Activated B cell treated with CpG ODN at 0.5 μM for 24 hours (primary cell): Measurements from ENCODE around the gene RCOR3. TPM values are rescaled to one million over a fixed set of nuclear protein-coding genes. Genes with fewer than 3 reads are reported as not detected.

Source experiments
- ATAC-seq: fragments of 200-7000 bp; cut with Tn5 transposase; one replicate; pipeline ENCODE4 v1.10.0; 2021; ENCODE audit warnings: low read depth, mild to moderate bottlenecking, moderate library complexity
- CTCF ChIA-PET: fragments of 350-600 bp; sonication (Branson Sonifier 250); formaldehyde crosslinking; loops from one replicate; lab custom pipeline; 2021; ENCODE audit warnings: antibody characterized with exemption; lab: Charles Lee
- POLR2A ChIA-PET: fragments of 350-600 bp; sonication (Branson Sonifier 250); formaldehyde crosslinking; loops from one replicate; lab custom pipeline; 2021; ENCODE audit warnings: antibody characterized with exemption; lab: Charles Lee
- DNase-seq: peaks from one replicate; pipeline ENCODE4 v3.0.0; 2022
- H3K27ac Mint-ChIP-seq: one replicate; pipeline ENCODE4 v1.8.0; 2020; ENCODE audit warnings: mixed read lengths
- H3K27me3 Mint-ChIP-seq: one replicate; pipeline ENCODE4 v1.8.0; 2021; ENCODE audit warnings: mixed read lengths
- H3K36me3 Mint-ChIP-seq: one replicate; pipeline ENCODE4 v1.8.0; 2021; ENCODE audit warnings: low read depth, mixed read lengths
- H3K4me1 Mint-ChIP-seq: one replicate; pipeline ENCODE4 v1.8.0; 2021; ENCODE audit warnings: mixed read lengths
- H3K4me3 Mint-ChIP-seq: one replicate; pipeline ENCODE4 v1.8.0; 2020; ENCODE audit warnings: mild to moderate bottlenecking, mixed read lengths
- H3K9me3 Mint-ChIP-seq: one replicate; pipeline ENCODE4 v1.8.0; 2020; ENCODE audit warnings: mixed read lengths
- intact Hi-C: fragments of 100-400 bp; cut with micrococcal nuclease; formaldehyde crosslinking; loops from one replicate; pipeline ENCODE4 v1.15.1; 2024
- total RNA-seq: library from RNA; stranded (reverse); gene quantifications from 2 replicates; pipeline ENCODE4 v1.2.3, GENCODE V29; 2022
- TF ChIP-seq, protein P1 (sequence below): fragments of 200-600 bp; IDR thresholded peaks from one replicate; pipeline ENCODE4 v1.8.0; 2022; ENCODE audit warnings: antibody characterized with exemption, mild to moderate bottlenecking

The RCOR3 gene
- total RNA-seq, 1 donor from 2014 or later: 72.3 TPM

DNA sequence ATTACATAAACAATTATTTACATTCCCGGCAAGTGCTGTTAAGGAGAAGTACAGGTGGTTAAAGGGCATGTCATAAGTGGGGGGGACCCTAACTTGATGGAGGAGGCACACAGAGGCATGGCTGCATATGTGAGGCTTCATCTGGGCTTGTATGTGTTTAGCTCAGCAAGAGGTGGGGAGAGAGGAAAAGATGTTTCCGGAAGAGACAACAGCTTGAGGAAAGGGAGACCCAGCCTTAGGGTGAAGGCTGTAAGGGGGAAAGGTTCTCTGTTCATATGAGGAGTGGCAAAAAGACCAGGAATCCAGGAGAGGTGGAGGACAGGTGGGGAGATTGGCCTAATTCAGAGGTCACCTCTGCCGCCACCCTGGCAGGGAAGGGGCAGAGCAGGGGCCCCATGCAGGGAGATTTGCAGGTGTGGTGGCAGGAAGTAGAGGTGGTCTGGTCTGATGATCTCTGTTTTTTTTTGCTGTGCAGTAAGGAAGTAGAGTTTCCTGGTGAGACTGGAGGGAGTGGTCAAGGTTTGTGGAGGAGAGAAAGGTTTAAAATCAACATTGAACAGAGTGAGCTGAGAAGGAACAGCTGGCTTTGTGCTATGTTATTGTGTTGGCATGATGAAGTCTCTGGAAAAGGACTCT lies 76.5 kb downstream of the RCOR3 start:
- H3K36me3 Mint-ChIP-seq: peaks cover 16% of the 10 kb centered on the region
- peak; percentile 86 for ATAC-seq
- no peaks in the 10 kb centered on the region for H3K9me3 Mint-ChIP-seq
- TF ChIP-seq, protein P1, sequence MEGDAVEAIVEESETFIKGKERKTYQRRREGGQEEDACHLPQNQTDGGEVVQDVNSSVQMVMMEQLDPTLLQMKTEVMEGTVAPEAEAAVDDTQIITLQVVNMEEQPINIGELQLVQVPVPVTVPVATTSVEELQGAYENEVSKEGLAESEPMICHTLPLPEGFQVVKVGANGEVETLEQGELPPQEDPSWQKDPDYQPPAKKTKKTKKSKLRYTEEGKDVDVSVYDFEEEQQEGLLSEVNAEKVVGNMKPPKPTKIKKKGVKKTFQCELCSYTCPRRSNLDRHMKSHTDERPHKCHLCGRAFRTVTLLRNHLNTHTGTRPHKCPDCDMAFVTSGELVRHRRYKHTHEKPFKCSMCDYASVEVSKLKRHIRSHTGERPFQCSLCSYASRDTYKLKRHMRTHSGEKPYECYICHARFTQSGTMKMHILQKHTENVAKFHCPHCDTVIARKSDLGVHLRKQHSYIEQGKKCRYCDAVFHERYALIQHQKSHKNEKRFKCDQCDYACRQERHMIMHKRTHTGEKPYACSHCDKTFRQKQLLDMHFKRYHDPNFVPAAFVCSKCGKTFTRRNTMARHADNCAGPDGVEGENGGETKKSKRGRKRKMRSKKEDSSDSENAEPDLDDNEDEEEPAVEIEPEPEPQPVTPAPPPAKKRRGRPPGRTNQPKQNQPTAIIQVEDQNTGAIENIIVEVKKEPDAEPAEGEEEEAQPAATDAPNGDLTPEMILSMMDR: no peak
- peaks cover 100% of the 10 kb centered on the region for H3K4me1 Mint-ChIP-seq
- H3K27ac Mint-ChIP-seq: peak overlapping the region; percentile 88
- ChIA-PET POLR2A (interaction anchor here (0.7 to 5.8 kb wide), 4 partner anchors 8 to 1456 kb away, joined by 3 to 68 read pairs (median 6); partner anchors contain the start of genes NSL1 and TRAF5), CTCF (interaction anchor here (1.4 to 6.6 kb wide), 3 partner anchors 12 to 19 kb away, joined by 3 to 34 read pairs (median 15); no protein-coding TSS in a partner anchor)
- intact Hi-C loops: loop anchor here (1.0 to 2.0 kb wide), 3 partner anchors 8 to 17 kb away; no protein-coding TSS in a partner anchor
- no peaks in the 10 kb centered on the region for H3K27me3 Mint-ChIP-seq
- peak overlapping the region; percentile 70 for H3K4me3 Mint-ChIP-seq
- no peak for DNase-seq

DNA sequence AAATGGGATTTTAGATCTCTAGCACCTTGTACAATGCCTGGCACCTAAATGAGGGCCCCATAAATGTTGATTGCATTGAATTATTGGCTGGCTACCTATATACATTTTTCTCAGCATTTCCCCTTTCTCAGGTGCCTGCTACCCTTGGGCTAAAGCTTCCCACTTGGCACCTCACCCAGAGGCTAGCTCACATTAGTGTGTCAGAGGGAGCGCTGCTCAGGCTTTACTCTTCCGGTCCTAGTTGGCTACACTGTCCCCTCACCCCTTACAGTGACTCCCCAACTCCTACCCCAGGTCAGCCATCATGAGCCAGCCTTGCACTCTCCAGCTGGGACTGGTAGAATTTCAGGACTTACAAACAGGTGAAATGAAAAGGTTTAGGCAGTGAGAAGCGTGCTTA lies 77.0 kb downstream of the RCOR3 start:
- peaks cover 100% of the 10 kb centered on the region for H3K4me1 Mint-ChIP-seq
- ChIA-PET POLR2A (interaction anchor here (0.7 to 5.8 kb wide), 5 partner anchors 8 to 1455 kb away, joined by 3 to 68 read pairs (median 4); partner anchors contain the start of genes NSL1 and TRAF5), CTCF (interaction anchor here (0.8 to 6.6 kb wide), 4 partner anchors 12 to 18 kb away, joined by 3 to 34 read pairs (median 10); no protein-coding TSS in a partner anchor)
- TF ChIP-seq, protein P1: no peak
- H3K36me3 Mint-ChIP-seq: peaks cover 13% of the 10 kb centered on the region
- H3K9me3 Mint-ChIP-seq: no peaks in the 10 kb centered on the region
- H3K27me3 Mint-ChIP-seq: no peaks in the 10 kb centered on the region
- peak overlapping the region; percentile 88 for H3K27ac Mint-ChIP-seq
- ATAC-seq (peak; percentile 18), DNase-seq (no peak)
- intact Hi-C loops: loop anchor here (1.0 to 2.0 kb wide), 3 partner anchors 9 to 17 kb away; no protein-coding TSS in a partner anchor
- peak overlapping the region; percentile 70 for H3K4me3 Mint-ChIP-seq

DNA sequence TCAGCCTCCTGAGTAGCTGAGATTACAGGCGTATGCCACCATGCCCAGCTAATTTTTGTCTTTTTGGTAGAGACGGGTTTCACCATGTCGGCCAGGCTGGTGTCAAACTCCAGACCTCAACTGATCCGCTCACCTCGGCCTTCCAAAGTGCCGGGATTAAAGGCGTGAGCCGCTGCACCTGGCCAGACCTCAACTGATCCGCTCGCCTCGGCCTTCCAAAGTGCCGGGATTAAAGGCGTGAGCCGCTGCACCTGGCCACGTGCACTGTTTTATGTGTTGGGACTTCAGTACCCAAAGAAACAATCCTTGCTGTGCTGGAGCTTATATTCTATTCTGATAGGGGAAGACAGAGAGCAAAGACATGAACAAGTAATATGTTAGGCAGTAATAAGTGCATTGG lies 77.6 kb downstream of the RCOR3 start:
- Mint-ChIP-seq H3K36me3 (peaks cover 19% of the 10 kb centered on the region), H3K27ac (peak overlapping the region; percentile 88), H3K4me1 (peaks cover 100% of the 10 kb centered on the region), H3K27me3 (no peaks in the 10 kb centered on the region), H3K4me3 (peak overlapping the region; percentile 70), H3K9me3 (no peaks in the 10 kb centered on the region)
- DNase-seq (no peak), ATAC-seq (no peak)
- ChIA-PET CTCF (interaction anchor here (0.8 to 6.6 kb wide), 4 partner anchors 10 to 18 kb away, joined by 4 to 34 read pairs (median 14); partner anchors contain the start of gene TRAF5), POLR2A (interaction anchor here (1.2 to 5.8 kb wide), 4 partner anchors 9 to 79 kb away, joined by 4 to 68 read pairs (median 6); partner anchors contain the start of gene TRAF5)
- intact Hi-C loops: loop anchor here (1.0 to 2.0 kb wide), 3 partner anchors 9 to 16 kb away; no protein-coding TSS in a partner anchor
- TF ChIP-seq, protein P1: no peak

DNA sequence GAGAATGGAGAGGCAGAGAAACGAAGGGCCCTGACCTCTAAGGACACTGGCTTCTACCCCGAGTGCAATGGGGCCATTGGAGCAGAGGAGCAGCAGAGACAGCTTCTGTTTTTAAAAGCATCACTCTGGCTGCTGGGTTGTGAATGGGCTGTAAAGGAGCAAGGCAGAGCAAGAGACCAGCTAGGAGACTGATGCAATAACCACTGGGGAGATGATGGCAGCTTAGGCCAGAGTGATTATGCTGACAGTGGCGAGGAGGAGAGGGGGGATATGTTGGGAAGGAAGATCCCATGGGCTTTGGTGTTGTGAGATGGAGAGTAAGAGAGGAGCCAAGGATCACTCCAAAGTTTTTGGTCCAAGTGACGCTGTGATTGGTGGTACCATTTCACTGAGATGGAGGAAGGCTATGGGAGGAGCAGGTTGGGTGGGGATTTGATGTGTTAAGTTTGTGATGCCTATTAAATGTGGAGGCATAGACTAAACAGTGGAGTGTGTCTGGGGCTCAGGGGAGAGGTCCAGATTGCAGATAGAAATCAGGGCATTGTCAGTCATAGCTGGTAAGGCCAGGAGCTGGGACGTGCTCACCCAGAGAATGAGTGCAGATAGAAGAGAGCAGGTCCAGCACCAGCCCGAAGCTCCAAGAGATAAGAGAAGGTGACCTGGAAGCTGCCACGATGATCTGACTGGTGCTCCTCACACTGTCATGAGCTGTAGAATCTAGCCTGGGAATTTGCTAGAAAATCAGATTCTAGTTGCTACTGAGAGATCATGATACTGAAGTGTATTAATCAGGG lies 78.5 kb downstream of the RCOR3 start:
- H3K36me3 Mint-ChIP-seq: peaks cover 23% of the 10 kb centered on the region
- ATAC-seq: no peak
- no peaks in the 10 kb centered on the region for H3K9me3 Mint-ChIP-seq
- TF ChIP-seq, protein P1: no peak
- no peak for DNase-seq
- no peaks in the 10 kb centered on the region for H3K27me3 Mint-ChIP-seq
- peak overlapping the region; percentile 61 for H3K4me3 Mint-ChIP-seq
- ChIA-PET CTCF (interaction anchor here (1.2 to 6.6 kb wide), 5 partner anchors 9 to 17 kb away, joined by 3 to 34 read pairs (median 12); partner anchors contain the start of gene TRAF5), POLR2A (interaction anchor here (1.4 to 5.8 kb wide), 2 partner anchors 10 to 80 kb away, joined by 4 to 68 read pairs; partner anchors contain the start of gene TRAF5)
- H3K4me1 Mint-ChIP-seq: peaks cover 100% of the 10 kb centered on the region
- intact Hi-C loops: loop anchor here (2.0 kb wide), 2 partner anchors 15 kb away; no protein-coding TSS in a partner anchor
- peak overlapping the region; percentile 88 for H3K27ac Mint-ChIP-seq
